IMR-90 (cell line): ENCODE results near the gene ROM1. TPM values are rescaled to one million over a fixed set of nuclear protein-coding genes. Genes with fewer than 3 reads are reported as not detected.
A peak's percentile ranks its signal among the peaks of the same experiment; 100 is the strongest.

Experiments
- ATAC-seq: fragments of 200-7000 bp; cut with Tn5 transposase; 2 replicates; pipeline ENCODE4 v1.9.1; 2020; ENCODE audit warnings: low read depth, mild to moderate bottlenecking, moderate library complexity
- BruUV-seq: library from RNA; stranded (reverse); fragments of 400-500 nt; replicated peaks from 2 replicates; lab custom pipeline; 2021; lab: Mats Ljungman, UMichigan
- CTCF ChIA-PET: fragments of 300-600 bp; formaldehyde crosslinking; extraction: SDS; loops from one replicate; lab custom pipeline; 2021; ENCODE audit warnings: antibody characterized with exemption; lab: Yijun Ruan, JAX
- POLR2A ChIA-PET: fragments of 300-600 bp; sonication (Branson Sonifier 250); formaldehyde crosslinking; loops from one replicate; lab custom pipeline; 2022; ENCODE audit warnings: antibody characterized with exemption; ENCODE audit not compliant: unreplicated experiment; lab: Charles Lee
- DNase-seq: peaks from one replicate; pipeline ENCODE4 v3.0.0; 2013
- H2AFZ ChIP-seq: replicated peaks from 2 replicates; pipeline ENCODE3; 2013; ENCODE audit warnings: low read length, mild to moderate bottlenecking; ENCODE audit not compliant: poor library complexity
- H2AK5ac ChIP-seq: 2 replicates; pipeline ENCODE4 v1.6.1; 2013; ENCODE audit warnings: low read depth, low read length, inconsistent platforms
- H2AK9ac ChIP-seq: replicated peaks from 2 replicates; pipeline ENCODE3; 2013; ENCODE audit warnings: mild to moderate bottlenecking, low read depth, low read length, moderate library complexity; ENCODE audit not compliant: poor library complexity
- H2BK120ac ChIP-seq: 2 replicates; pipeline ENCODE4 v1.6.1; 2013; ENCODE audit warnings: low read depth, low read length, inconsistent platforms
- H2BK15ac ChIP-seq: 3 replicates; pipeline ENCODE4 v1.6.1; 2013; ENCODE audit warnings: low read depth, low read length, inconsistent platforms
- H2BK20ac ChIP-seq: 2 replicates; pipeline ENCODE4 v1.6.1; 2013; ENCODE audit warnings: low read depth, mild to moderate bottlenecking, inconsistent platforms, low read length, moderate library complexity
- H2BK5ac ChIP-seq: 2 replicates; pipeline ENCODE4 v1.6.1; 2013; ENCODE audit warnings: mild to moderate bottlenecking, low read depth, low read length, inconsistent platforms; ENCODE audit not compliant: poor library complexity, severe bottlenecking
- H3K14ac ChIP-seq: replicated peaks from 2 replicates; pipeline ENCODE4 v1.6.1; 2013; ENCODE audit warnings: low read depth, low read length, inconsistent platforms
- H3K18ac ChIP-seq: 2 replicates; pipeline ENCODE4 v1.6.1; 2013; ENCODE audit warnings: low read depth, low read length, control low read depth
- H3K23ac ChIP-seq: 2 replicates; pipeline ENCODE4 v1.6.1; 2013; ENCODE audit warnings: low read depth, low read length, inconsistent platforms
- H3K27ac ChIP-seq: 2 replicates; pipeline ENCODE4 v1.5.1; 2013; ENCODE audit warnings: mild to moderate bottlenecking, control low read depth, low read length; ENCODE audit not compliant: insufficient read depth
- H3K27me3 ChIP-seq: 2 replicates; pipeline ENCODE4 v1.6.1; 2013; ENCODE audit warnings: low read length; ENCODE audit not compliant: control insufficient read depth, insufficient read depth
- H3K36me3 ChIP-seq: 2 replicates; pipeline ENCODE4 v1.6.1; 2013; ENCODE audit warnings: low read length, mixed read lengths; ENCODE audit not compliant: control insufficient read depth, insufficient read depth
- H3K4ac ChIP-seq: 2 replicates; pipeline ENCODE4 v1.6.1; 2013; ENCODE audit warnings: low read depth, low read length, inconsistent platforms
- H3K4me1 ChIP-seq: 2 replicates; pipeline ENCODE4 v1.6.1; 2013; ENCODE audit warnings: low read length, mixed read lengths; ENCODE audit not compliant: control insufficient read depth, insufficient read depth
- H3K4me2 ChIP-seq: 2 replicates; pipeline ENCODE4 v1.6.1; 2013; ENCODE audit warnings: low read depth, mild to moderate bottlenecking, control low read depth, low read length, moderate library complexity
- H3K4me3 ChIP-seq: 2 replicates; pipeline ENCODE4 v1.5.1; 2013; ENCODE audit warnings: low read depth, mild to moderate bottlenecking, control low read depth, low read length, moderate library complexity; ENCODE audit not compliant: insufficient read depth
- H3K56ac ChIP-seq: 2 replicates; pipeline ENCODE4 v1.6.1; 2013; ENCODE audit warnings: low read length, inconsistent platforms; ENCODE audit not compliant: insufficient read depth; ENCODE audit errors: extremely low read depth
- H3K79me1 ChIP-seq, 2 experiments: 2 replicates each; pipeline ENCODE4 v1.6.1; 2013; ENCODE audit warnings: low read length in 2 of 2, inconsistent platforms in 1 of 2, low read depth in 1 of 2
- H3K9ac ChIP-seq: 2 replicates; pipeline ENCODE4 v1.6.1; 2013; ENCODE audit warnings: low read depth, low read length, control low read depth
- H3K9me1 ChIP-seq: 2 replicates; pipeline ENCODE4 v1.6.1; 2013; ENCODE audit warnings: low read length, inconsistent platforms; ENCODE audit not compliant: insufficient read depth
- H3K9me3 ChIP-seq: 2 replicates; pipeline ENCODE4 v1.6.1; 2013; ENCODE audit warnings: low read length; ENCODE audit not compliant: control insufficient read depth, insufficient read depth
- H4K20me1 ChIP-seq: 2 replicates; pipeline ENCODE4 v1.6.1; 2013; ENCODE audit warnings: low read length, inconsistent platforms; ENCODE audit not compliant: insufficient read depth
- H4K5ac ChIP-seq: 2 replicates; pipeline ENCODE4 v1.6.1; 2013; ENCODE audit warnings: mild to moderate bottlenecking, low read depth, low read length, control low read depth
- H4K8ac ChIP-seq, 2 experiments: 2 replicates each; pipeline ENCODE4 v1.6.1; 2013; ENCODE audit warnings: low read depth in 2 of 2, low read length in 2 of 2, control low read depth in 1 of 2, inconsistent platforms in 1 of 2
- H4K91ac ChIP-seq: 2 replicates; pipeline ENCODE4 v1.6.1; 2013; ENCODE audit warnings: low read depth, low read length, inconsistent platforms; ENCODE audit not compliant: insufficient read depth
- CEBPB ChIP-seq: IDR thresholded peaks from 2 replicates; pipeline ENCODE4 v1.6.1; 2012; ENCODE audit warnings: low read depth, low read length, improper control_type of control experiment
- CHD1 ChIP-seq: IDR thresholded peaks from 2 replicates; pipeline ENCODE4 v1.6.1; 2012; ENCODE audit warnings: low read depth, low read length, improper control_type of control experiment
- MAZ ChIP-seq: IDR thresholded peaks from 2 replicates; pipeline ENCODE4 v1.6.1; 2012; ENCODE audit warnings: low read depth, mild to moderate bottlenecking, low read length, improper control_type of control experiment, moderate library complexity, borderline replicate concordance
- WGBS, 2 experiments: methylation state at CpG; one replicate each; pipeline versions ENCODE4 v1.1.5 to v1.1.7; 2013; ENCODE audit warnings: missing lambda C conversion rate in 2 of 2; ENCODE audit not compliant: insufficient read length in 1 of 2; ENCODE audit errors: extremely low coverage in 2 of 2; 5-methylcytosine and 5-hydroxymethylcytosine counted together
- dilution Hi-C: fragments of 300-500 bp; cut with HindIII; formaldehyde crosslinking; loops from one replicate; pipeline ENCODE4 v1.14.3; 2018; ENCODE audit warnings: low sequenced_read_pairs; ENCODE audit not compliant: unreplicated experiment
- in situ Hi-C: fragments of 300-500 bp; cut with MboI; formaldehyde crosslinking; loops from 3 replicates; pipeline ENCODE4 v1.14.3; 2019; ENCODE audit warnings: low sequenced_read_pairs, inconsistent platforms, mixed read lengths
- intact Hi-C: fragments of 100-400 bp; cut with micrococcal nuclease; formaldehyde crosslinking; loops from 2 replicates; pipeline ENCODE4 v1.10.0; 2022
- polyA plus RNA-seq, 3 experiments: library from polyadenylated mRNA; depleted of rRNA; stranded (reverse); fragments of >200 nt; gene quantifications; 2 replicates each; pipeline ENCODE4 v1.2.3, GENCODE V29; 2012; ENCODE audit warnings: low replicate concordance in 1 of 3
- total RNA-seq: library from RNA; depleted of rRNA; stranded (reverse); fragments of >200 nt; gene quantifications from 2 replicates; pipeline ENCODE4 v1.2.3, GENCODE V29; 2012

The ROM1 gene
- total and polyA plus RNA-seq, 2 of the 4 experiments (the other 2 are of a cell fraction): 2.2 to 2.5 TPM

DNA sequence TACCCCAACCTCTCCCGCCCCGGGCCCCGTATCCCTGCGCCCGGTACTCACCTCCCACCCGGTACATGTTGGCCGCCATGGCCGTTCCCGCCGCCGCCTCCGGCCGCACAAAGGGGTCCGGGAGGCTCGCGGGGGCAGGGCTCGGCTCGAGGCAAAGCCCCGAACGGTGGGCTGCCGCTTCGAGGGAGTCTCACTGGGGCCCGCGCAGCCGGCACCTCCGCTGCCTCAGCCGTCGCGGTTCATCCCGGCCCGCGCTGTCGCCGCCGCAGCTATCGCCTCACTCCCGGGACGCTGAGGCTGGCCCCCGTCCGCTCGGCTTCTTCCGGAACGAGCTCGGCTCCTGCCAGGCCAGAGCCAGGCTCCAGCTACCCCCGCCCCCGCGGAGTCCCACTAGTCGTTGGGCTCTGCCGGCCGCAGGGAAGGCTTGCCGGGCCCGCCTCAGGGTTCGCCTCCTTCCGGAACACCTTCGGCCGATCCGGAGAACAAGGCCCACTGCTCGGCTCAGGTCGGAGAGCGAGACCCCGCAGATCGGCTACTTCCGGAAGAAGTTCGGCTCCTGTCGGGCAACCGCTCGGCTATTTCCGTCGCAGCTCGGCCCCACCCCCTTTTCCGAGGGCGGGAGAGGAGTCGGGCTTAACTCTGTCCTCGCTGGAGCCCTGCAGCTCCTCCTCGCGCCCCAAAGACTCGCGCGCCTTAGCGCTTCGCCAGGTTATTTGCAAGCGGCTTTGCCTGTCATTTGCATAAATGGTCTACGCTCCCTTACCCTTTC is 11.5 kb upstream of the ROM1 start, which contains the start of gene MTA2:
Gene MTA2 (minus strand): TSS at position 494 of the 769 bp plus-strand sequence. CDS start 415 bp downstream, at position 79.
- intact Hi-C loops (no loop called here), in situ Hi-C loops (no loop called here), dilution Hi-C loops (no loop called here)
- ChIA-PET CTCF (interaction anchor here (1.0 kb wide), 1 partner anchor 41 kb away, joined by 4 read pairs; no protein-coding TSS in a partner anchor), POLR2A (interaction anchor here (0.6 to 1.7 kb wide), 3 partner anchors 10 to 620 kb away, joined by 3 to 7 read pairs (median 3); partner anchors contain the start of genes C11orf98, CSKMT and TUT1)
- H3K9me3 ChIP-seq: no peaks in the 10 kb centered on the region
- peak; percentile 97 for DNase-seq
- H3K27me3 ChIP-seq: no peaks in the 10 kb centered on the region
- H2AFZ ChIP-seq: peak within 1 kb of the TSS; percentile 87
- H2AK5ac ChIP-seq: peak within 1 kb of the TSS; percentile 72
- peaks cover 7% of the 10 kb centered on the region for H3K4me1 ChIP-seq
- H3K4ac ChIP-seq: peak within 1 kb of the TSS; percentile 86
- H3K18ac ChIP-seq: peak within 1 kb of the TSS; percentile 33; the same call in 1 of the 2 replicates
- peak within 1 kb of the TSS; percentile 92 for H2BK5ac ChIP-seq
- no peak within 1 kb of the TSS for H2BK20ac ChIP-seq
- H3K14ac ChIP-seq: peak within 1 kb of the TSS; percentile 80
- peaks cover 17% of the 10 kb centered on the region; the same call in 1 of the 2 replicates for H4K20me1 ChIP-seq
- peak within 1 kb of the TSS; percentile 34; the same call in 1 of the 2 replicates for H2BK120ac ChIP-seq
- peak within 1 kb of the TSS; percentile 99 for H2AK9ac ChIP-seq
- H3K79me1 ChIP-seq: peaks cover 15 to 39% of the 10 kb centered on the region in 2 experiments
- H4K91ac ChIP-seq: peak within 1 kb of the TSS; percentile 74
- peak; percentile 81 for ATAC-seq
- H3K9me1 ChIP-seq: peaks cover 5% of the 10 kb centered on the region
- peak within 1 kb of the TSS; percentile 55 for H4K5ac ChIP-seq
- peak within 1 kb of the TSS; percentile 91 for H3K23ac ChIP-seq
- peak within 1 kb of the TSS; percentile 87 for H3K4me3 ChIP-seq
- H3K4me2 ChIP-seq: peak within 1 kb of the TSS; percentile 91
- peaks cover 33% of the 10 kb centered on the region for H3K36me3 ChIP-seq
- peak within 1 kb of the TSS; percentile 90 for H3K56ac ChIP-seq
- peak within 1 kb of the TSS; percentile 60 to 83 for H4K8ac ChIP-seq
- WGBS, 2 experiments: 0% methylated on average over 67 of the region's 83 CpGs; no CpG with 5 or more reads in 1 of the 2 experiments
- H2BK15ac ChIP-seq: no peak within 1 kb of the TSS
- no TSS peak for BruUV-seq
- 0 out of 2 replicates have a peak, but pooled peaks have one; percentile 29 for TF ChIP-seq CHD1
- peak; percentile 58; the same call in 1 of the 2 replicates for TF ChIP-seq MAZ
- no peak for TF ChIP-seq CEBPB
- peak within 1 kb of the TSS; percentile 90 for H3K9ac ChIP-seq
- H3K27ac ChIP-seq: peak within 1 kb of the TSS; percentile 97
